WERI-Rb-1 (cell line): ENCODE measurements around the gene LGI4.
"Not testable (repeated sequence)": the region's sequence is repeated elsewhere in the genome, so short reads cannot be mapped to it uniquely, and the experiment has no call there.

Source experiments
- DNase-seq: peaks from one replicate; pipeline ENCODE4 v3.0.0-alpha.2; 2020
- H3K27ac ChIP-seq: fragments of 250-450 bp; sonication (Bioruptor Pico); 2 replicates; pipeline ENCODE4 v1.5.1; 2020; ENCODE audit warnings: mild to moderate bottlenecking, moderate library complexity
- H3K27me3 ChIP-seq: fragments of 250-450 bp; sonication (Bioruptor Pico); 2 replicates; pipeline ENCODE4 v1.5.1; 2021; ENCODE audit warnings: mild to moderate bottlenecking, low read depth, moderate library complexity; ENCODE audit not compliant: insufficient read depth, severe bottlenecking
- H3K36me3 ChIP-seq: fragments of 250-450 bp; sonication (Bioruptor Pico); 2 replicates; pipeline ENCODE4 v1.5.1; 2020; ENCODE audit warnings: mild to moderate bottlenecking, moderate library complexity
- H3K4me3 ChIP-seq: 2 replicates; pipeline ENCODE4 v1.5.1; 2011; ENCODE audit warnings: low read depth, mild to moderate bottlenecking, control low read depth, low read length
- H3K9me3 ChIP-seq: fragments of 250-450 bp; sonication (Bioruptor Pico); 2 replicates; pipeline ENCODE4 v1.5.1; 2021; ENCODE audit warnings: mild to moderate bottlenecking, moderate library complexity; ENCODE audit not compliant: severe bottlenecking
- TF ChIP-seq, protein P1 (sequence below): IDR thresholded peaks from 2 replicates; pipeline ENCODE4 v1.5.1; 2011; ENCODE audit warnings: low read depth, mild to moderate bottlenecking, control low read depth, inconsistent platforms, low read length

The LGI4 gene

DNA sequence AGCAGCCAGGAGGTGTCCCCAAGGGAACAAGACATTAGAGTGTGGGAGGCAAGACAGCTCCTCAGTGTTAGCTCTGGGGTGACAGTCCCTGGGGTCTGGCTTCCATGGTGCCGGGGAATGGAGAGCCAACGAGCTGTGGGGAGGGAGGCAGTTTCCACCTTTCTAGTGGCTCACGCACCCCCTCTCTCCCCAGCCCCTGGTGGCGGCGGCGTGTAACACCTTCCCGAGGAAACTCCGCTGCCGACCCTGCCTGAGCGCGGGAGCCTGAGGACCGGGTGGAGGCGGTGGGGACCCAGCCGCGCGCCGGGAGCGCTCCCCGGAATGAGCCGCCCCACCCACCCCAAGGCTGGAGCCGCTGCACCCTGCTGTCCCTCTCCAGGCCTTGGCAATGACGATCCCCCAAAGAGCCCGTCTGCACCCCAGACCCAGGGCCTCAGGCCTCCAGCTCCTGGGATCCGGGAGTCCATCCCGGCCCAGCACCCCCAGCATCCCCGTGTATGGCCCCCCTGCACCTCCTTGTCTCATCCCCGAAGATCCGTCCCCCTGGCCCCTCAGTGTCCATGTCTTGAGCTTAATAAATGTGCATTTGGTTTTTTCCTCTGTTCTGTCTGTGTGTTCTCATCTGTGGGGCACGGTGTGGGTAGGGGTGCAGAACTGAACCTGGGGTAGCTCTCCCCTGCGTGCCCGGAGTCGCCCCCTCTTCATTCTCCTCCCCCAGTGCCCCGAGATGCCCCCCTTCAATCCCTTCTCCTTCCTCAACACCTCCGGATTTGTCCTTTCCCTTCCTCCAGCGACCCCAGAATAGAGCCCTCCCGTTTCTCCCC is 19.1 kb upstream of the LGI4 start:
- no peaks in the 10 kb centered on the region for H3K27me3 ChIP-seq
- H3K36me3 ChIP-seq = peaks cover 13% of the 10 kb centered on the region; the same call in 1 of the 2 replicates
- TF ChIP-seq, protein P1, sequence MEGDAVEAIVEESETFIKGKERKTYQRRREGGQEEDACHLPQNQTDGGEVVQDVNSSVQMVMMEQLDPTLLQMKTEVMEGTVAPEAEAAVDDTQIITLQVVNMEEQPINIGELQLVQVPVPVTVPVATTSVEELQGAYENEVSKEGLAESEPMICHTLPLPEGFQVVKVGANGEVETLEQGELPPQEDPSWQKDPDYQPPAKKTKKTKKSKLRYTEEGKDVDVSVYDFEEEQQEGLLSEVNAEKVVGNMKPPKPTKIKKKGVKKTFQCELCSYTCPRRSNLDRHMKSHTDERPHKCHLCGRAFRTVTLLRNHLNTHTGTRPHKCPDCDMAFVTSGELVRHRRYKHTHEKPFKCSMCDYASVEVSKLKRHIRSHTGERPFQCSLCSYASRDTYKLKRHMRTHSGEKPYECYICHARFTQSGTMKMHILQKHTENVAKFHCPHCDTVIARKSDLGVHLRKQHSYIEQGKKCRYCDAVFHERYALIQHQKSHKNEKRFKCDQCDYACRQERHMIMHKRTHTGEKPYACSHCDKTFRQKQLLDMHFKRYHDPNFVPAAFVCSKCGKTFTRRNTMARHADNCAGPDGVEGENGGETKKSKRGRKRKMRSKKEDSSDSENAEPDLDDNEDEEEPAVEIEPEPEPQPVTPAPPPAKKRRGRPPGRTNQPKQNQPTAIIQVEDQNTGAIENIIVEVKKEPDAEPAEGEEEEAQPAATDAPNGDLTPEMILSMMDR = peak; percentile 86
- peak; percentile 73 for DNase-seq
- peak overlapping the region; percentile 29; the same call in 1 of the 2 replicates for H3K27ac ChIP-seq
- peak overlapping the region; percentile 80 for H3K4me3 ChIP-seq
- no peaks in the 10 kb centered on the region for H3K9me3 ChIP-seq

DNA sequence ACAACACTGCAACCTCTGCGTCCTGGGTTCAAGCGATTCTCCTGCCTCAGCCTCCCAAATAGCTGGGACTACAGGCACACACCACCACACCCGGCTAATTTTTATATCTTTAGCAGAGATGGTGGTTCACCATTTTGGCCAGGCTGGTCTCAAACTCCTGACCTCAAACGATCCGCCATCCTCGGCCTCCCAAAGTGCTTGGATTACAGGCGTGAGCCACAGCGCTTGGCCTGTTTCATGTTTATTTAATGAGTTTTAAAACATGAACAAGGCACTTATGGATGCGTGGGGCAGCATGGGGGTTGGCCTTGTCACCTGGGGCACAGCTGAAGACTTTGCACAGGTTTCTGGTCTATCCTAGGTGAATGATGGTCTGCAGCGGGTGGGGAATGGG is 18.3 kb upstream of the LGI4 start:
- not testable (repeated sequence) for H3K9me3 ChIP-seq, H3K27ac ChIP-seq, H3K36me3 ChIP-seq, H3K27me3 ChIP-seq, DNase-seq, H3K4me3 ChIP-seq

DNA sequence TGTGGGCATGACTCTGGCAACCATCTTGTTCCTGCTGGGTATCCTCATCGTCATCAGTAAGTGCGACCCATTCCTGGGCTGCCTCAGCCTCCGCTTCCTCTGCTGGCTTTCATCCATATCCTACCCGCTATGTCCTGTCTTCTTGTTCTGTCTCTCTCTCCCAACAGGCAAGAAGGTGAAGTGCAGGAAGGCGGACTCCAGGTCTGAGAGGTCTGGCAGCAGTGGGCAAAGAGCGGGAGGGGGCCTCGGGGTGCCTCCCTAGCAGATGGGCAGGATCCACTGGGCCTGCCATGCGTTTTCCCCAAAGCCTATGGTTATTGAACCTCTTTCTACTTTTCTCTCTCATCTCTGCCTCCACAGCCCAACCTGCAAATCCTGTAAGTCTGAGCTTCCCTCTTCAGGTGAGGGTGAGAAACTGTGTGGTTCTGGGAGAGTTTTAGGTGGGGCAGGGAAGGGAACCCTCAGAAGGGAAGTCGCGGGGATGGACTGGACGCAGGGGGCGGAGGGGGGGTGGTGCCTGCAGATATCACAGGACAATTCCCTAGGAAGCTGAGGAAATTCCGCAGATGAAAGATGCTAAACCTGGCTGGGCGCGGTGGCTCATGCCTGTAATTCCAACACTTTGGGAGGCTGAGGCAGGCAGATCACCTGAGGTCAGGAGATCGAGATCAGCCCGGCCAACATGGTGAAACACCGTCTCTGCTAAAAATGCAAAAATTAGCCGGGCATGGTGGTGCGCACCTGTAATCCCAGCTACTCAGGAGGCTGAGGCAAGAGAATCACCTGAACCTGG is 16.6 kb upstream of the LGI4 start:
- TF ChIP-seq, protein P1 = 0 out of 2 replicates have a peak, but pooled peaks have one; percentile 1
- DNase-seq = no peak
- no peaks in the 10 kb centered on the region for H3K27me3 ChIP-seq
- no peaks in the 10 kb centered on the region for H3K36me3 ChIP-seq
- H3K4me3 ChIP-seq = no peak overlapping the region
- H3K27ac ChIP-seq = no peak overlapping the region
- H3K9me3 ChIP-seq = no peaks in the 10 kb centered on the region

DNA sequence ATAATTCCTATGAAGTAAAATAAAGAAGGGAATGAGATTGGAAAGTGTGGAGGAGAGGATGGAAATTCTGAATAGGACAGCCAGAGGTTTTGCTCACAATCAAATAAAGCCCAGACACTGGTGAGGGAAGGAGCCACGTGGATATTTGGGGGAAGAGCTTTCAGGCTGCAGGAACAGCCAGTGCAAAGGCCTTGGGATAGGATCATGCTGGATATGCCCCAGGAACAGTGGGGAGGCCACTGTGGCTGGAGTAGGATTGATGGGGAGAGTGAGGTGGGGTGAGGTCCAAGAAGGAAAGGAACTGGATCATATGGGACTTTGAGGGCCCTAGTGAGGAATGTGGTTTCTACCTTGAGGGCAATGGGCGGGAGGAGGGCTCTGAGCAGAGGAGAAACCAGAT is 15.6 kb upstream of the LGI4 start:
- DNase-seq = no peak
- no peak overlapping the region for H3K4me3 ChIP-seq
- H3K9me3 ChIP-seq = no peaks in the 10 kb centered on the region
- TF ChIP-seq, protein P1 = no peak
- H3K27ac ChIP-seq = no peak overlapping the region
- H3K27me3 ChIP-seq = no peaks in the 10 kb centered on the region
- no peaks in the 10 kb centered on the region for H3K36me3 ChIP-seq

DNA sequence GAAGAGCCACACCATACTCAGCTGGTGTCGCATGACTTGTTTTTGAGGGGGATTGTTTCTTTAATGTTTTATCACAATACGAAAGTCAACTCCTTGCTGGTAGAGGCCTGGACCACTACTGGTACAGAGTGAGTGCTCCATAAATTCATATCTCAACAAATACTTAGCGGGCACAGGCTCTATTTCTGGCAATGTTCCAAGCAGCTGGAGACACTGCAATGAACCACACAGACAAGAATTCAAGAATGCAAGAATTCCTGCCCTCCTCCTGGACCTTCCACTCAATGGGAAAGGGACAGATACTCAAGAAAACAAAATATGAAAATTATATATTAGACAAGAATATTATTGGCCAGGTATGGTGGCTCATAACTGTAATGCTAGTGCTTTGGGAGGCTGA is 14.6 kb upstream of the LGI4 start:
- H3K4me3 ChIP-seq = no peak overlapping the region
- H3K27ac ChIP-seq = no peak overlapping the region
- no peak for DNase-seq
- no peaks in the 10 kb centered on the region for H3K9me3 ChIP-seq
- TF ChIP-seq, protein P1 = no peak
- no peaks in the 10 kb centered on the region for H3K36me3 ChIP-seq
- H3K27me3 ChIP-seq = no peaks in the 10 kb centered on the region

- Histone ChIP-seq H3K9me3 (no peaks in the 10 kb centered on the region), H3K27ac (no peak overlapping the region), H3K27me3 (peaks cover 12% of the 10 kb centered on the region), H3K36me3 (no peaks in the 10 kb centered on the region), H3K4me3 (no peak overlapping the region)
- TF ChIP-seq, protein P1 = no peak
- DNase-seq = no peak
Measured at GRCh38 chr19:35146746-35147459, 12.0 kb upstream of the LGI4 start.
